ENCODE results near the gene SOSTDC1. TPM values are rescaled to one million over a fixed set of nuclear protein-coding genes. Genes with fewer than 3 reads are reported as not detected.
A peak's percentile ranks its signal among the peaks of the same experiment; 100 is the strongest.

SOSTDC1 gene
- total RNA-seq, 1 donor, result not detected

GRCh38 chr7:16423761-16424160 is 41.8 kb downstream of the SOSTDC1 start:
- Histone ChIP-seq H3K4me1 (ENCODE audit: insufficient read depth, low read length) (peaks cover 28% of the 10 kb centered on the region), H3K27me3 (ENCODE audit: insufficient read depth, low read length) (no peaks in the 10 kb centered on the region), H3K4me3 (ENCODE audit: insufficient read depth, low read length) (no peak overlapping the region), H3K27ac (ENCODE audit: low read depth, low read length) (no peak overlapping the region), H3K79me2 (ENCODE audit: insufficient read depth, low read length) (peaks cover 4% of the 10 kb centered on the region), H3K36me3 (ENCODE audit: insufficient read depth, low read length) (no peaks in the 10 kb centered on the region), H4K20me1 (ENCODE audit: insufficient read depth, low read length) (no peaks in the 10 kb centered on the region), H3K9me3 (ENCODE audit: low read depth, low read length) (no peaks in the 10 kb centered on the region), H2AFZ (ENCODE audit: low read length) (no peak overlapping the region), H3K4me2 (ENCODE audit: insufficient read depth, low read length) (no peak overlapping the region)
- DNase-seq (ENCODE audit: insufficient read length, low spot score, missing footprints), result no peak
- TF ChIP-seq CTCF (IDR thresholded peaks at IDR 0.05; ENCODE audit: extremely low read depth, low read depth, low read length), result no peak

- Histone ChIP-seq H4K20me1 (ENCODE audit: insufficient read depth, low read length) (no peaks in the 10 kb centered on the region), H3K4me1 (ENCODE audit: insufficient read depth, low read length) (peaks cover 21% of the 10 kb centered on the region), H3K79me2 (ENCODE audit: insufficient read depth, low read length) (peaks cover 7% of the 10 kb centered on the region), H3K4me3 (ENCODE audit: insufficient read depth, low read length) (no peak overlapping the region), H3K4me2 (ENCODE audit: insufficient read depth, low read length) (no peak overlapping the region), H2AFZ (ENCODE audit: low read length) (no peak overlapping the region), H3K27ac (ENCODE audit: low read depth, low read length) (no peak overlapping the region), H3K36me3 (ENCODE audit: insufficient read depth, low read length) (no peaks in the 10 kb centered on the region), H3K27me3 (ENCODE audit: insufficient read depth, low read length) (no peaks in the 10 kb centered on the region), H3K9me3 (ENCODE audit: low read depth, low read length) (no peaks in the 10 kb centered on the region)
- TF ChIP-seq CTCF (IDR thresholded peaks at IDR 0.05; ENCODE audit: extremely low read depth, low read depth, low read length), result no peak
- no peak for DNase-seq (ENCODE audit: insufficient read length, low spot score, missing footprints)
Measured at GRCh38 chr7:16422917-16423316, 42.6 kb downstream of the SOSTDC1 start.

GRCh38 chr7:16422103-16422435 is 43.5 kb downstream of the SOSTDC1 start:
- peak overlapping the region; percentile 95 for H2AFZ ChIP-seq (ENCODE audit: low read length)
- peaks cover 7% of the 10 kb centered on the region for H3K79me2 ChIP-seq (ENCODE audit: insufficient read depth, low read length)
- peak overlapping the region; percentile 97 for H3K4me2 ChIP-seq (ENCODE audit: insufficient read depth, low read length)
- peaks cover 25% of the 10 kb centered on the region for H3K4me1 ChIP-seq (ENCODE audit: insufficient read depth, low read length)
- no peaks in the 10 kb centered on the region for H3K9me3 ChIP-seq (ENCODE audit: low read depth, low read length)
- no peaks in the 10 kb centered on the region for H4K20me1 ChIP-seq (ENCODE audit: insufficient read depth, low read length)
- no peaks in the 10 kb centered on the region for H3K36me3 ChIP-seq (ENCODE audit: insufficient read depth, low read length)
- no peaks in the 10 kb centered on the region for H3K27me3 ChIP-seq (ENCODE audit: insufficient read depth, low read length)
- no peak for DNase-seq (ENCODE audit: insufficient read length, low spot score, missing footprints)
- peak overlapping the region; percentile 82 for H3K27ac ChIP-seq (ENCODE audit: low read depth, low read length)
- H3K4me3 ChIP-seq (ENCODE audit: insufficient read depth, low read length), result peak overlapping the region; percentile 73
- TF ChIP-seq CTCF (IDR thresholded peaks at IDR 0.05; ENCODE audit: extremely low read depth, low read depth, low read length), result no peak

GRCh38 chr7:16421333-16422102 is 44.0 kb downstream of the SOSTDC1 start, which contains the start of gene CRPPA:
CRPPA (minus strand) TSS chr7:16421538; CDS start chr7:16421322, 216 bp downstream.
- Histone ChIP-seq H3K27ac (ENCODE audit: low read depth, low read length) (peak within 1 kb of the TSS; percentile 82), H2AFZ (ENCODE audit: low read length) (peak within 1 kb of the TSS; percentile 95), H3K79me2 (ENCODE audit: insufficient read depth, low read length) (peaks cover 7% of the 10 kb centered on the region), H4K20me1 (ENCODE audit: insufficient read depth, low read length) (no peaks in the 10 kb centered on the region), H3K36me3 (ENCODE audit: insufficient read depth, low read length) (no peaks in the 10 kb centered on the region), H3K4me1 (ENCODE audit: insufficient read depth, low read length) (peaks cover 30% of the 10 kb centered on the region), H3K9me3 (ENCODE audit: low read depth, low read length) (no peaks in the 10 kb centered on the region), H3K4me3 (ENCODE audit: insufficient read depth, low read length) (peak within 1 kb of the TSS; percentile 73), H3K4me2 (ENCODE audit: insufficient read depth, low read length) (peak within 1 kb of the TSS; percentile 97), H3K27me3 (ENCODE audit: insufficient read depth, low read length) (no peaks in the 10 kb centered on the region)
- DNase-seq (ENCODE audit: insufficient read length, low spot score, missing footprints), result no peak
- no peak for TF ChIP-seq CTCF (IDR thresholded peaks at IDR 0.05; ENCODE audit: extremely low read depth, low read depth, low read length)
